Ovary (tissue), 3 donors: ENCODE results near the gene TADA2B.

ENCODE experiments used
- EP300 ChIP-seq: sonication (generic); formaldehyde crosslinking; IDR thresholded peaks from one replicate; pipeline ENCODE4 v1.6.1; 2017; ENCODE audit warnings: antibody characterized with exemption
- POLR2A ChIP-seq: fragments of 450-650 bp; IDR thresholded peaks from one replicate; pipeline ENCODE4 v1.6.1; 2017; ENCODE audit warnings: antibody characterized with exemption, mild to moderate bottlenecking, moderate library complexity
- TF ChIP-seq, protein P1 (sequence below), 3 donors: fragments of 450-650 bp in 2 of 3; fragments of 200-600 bp in 1 of 3; IDR thresholded peaks; one replicate each; pipeline versions ENCODE4 v1.5.1 to v1.8.0; 2016 to 2022; ENCODE audit warnings: antibody characterized with exemption in 3 of 3, mild to moderate bottlenecking in 1 of 3
- donor health status: DM: no; HTN: no; CAD: no.

GRCh38 chr4:7018281-7018680 lies 24.9 kb upstream of the TADA2B start:
- no peak for TF ChIP-seq EP300
- TF ChIP-seq, protein P1, sequence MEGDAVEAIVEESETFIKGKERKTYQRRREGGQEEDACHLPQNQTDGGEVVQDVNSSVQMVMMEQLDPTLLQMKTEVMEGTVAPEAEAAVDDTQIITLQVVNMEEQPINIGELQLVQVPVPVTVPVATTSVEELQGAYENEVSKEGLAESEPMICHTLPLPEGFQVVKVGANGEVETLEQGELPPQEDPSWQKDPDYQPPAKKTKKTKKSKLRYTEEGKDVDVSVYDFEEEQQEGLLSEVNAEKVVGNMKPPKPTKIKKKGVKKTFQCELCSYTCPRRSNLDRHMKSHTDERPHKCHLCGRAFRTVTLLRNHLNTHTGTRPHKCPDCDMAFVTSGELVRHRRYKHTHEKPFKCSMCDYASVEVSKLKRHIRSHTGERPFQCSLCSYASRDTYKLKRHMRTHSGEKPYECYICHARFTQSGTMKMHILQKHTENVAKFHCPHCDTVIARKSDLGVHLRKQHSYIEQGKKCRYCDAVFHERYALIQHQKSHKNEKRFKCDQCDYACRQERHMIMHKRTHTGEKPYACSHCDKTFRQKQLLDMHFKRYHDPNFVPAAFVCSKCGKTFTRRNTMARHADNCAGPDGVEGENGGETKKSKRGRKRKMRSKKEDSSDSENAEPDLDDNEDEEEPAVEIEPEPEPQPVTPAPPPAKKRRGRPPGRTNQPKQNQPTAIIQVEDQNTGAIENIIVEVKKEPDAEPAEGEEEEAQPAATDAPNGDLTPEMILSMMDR (IDR thresholded peaks at IDR 0.05): no peak
- TF ChIP-seq POLR2A: no peak
